ENCODE results near the gene NDST3.

DNA sequence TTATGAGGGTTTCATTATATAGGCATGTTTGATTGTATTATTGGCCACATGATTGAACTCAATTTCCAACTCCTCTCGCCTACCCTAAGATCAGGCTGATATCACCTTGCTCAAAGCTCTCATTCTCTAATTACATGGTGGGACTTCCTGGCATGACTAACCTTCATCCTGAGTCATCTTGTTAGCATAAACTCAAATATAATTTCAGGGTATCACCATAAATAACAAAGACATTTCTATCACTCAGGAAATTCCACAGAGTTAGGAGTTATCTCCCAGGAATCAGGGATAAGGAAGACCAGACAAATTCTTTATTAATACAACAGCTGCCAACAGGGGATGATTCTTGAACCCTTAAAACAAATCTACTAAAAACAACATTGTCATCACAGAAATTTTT lies 90.7 kb downstream of the NDST3 start:
- TF ChIP-seq, protein P1, sequence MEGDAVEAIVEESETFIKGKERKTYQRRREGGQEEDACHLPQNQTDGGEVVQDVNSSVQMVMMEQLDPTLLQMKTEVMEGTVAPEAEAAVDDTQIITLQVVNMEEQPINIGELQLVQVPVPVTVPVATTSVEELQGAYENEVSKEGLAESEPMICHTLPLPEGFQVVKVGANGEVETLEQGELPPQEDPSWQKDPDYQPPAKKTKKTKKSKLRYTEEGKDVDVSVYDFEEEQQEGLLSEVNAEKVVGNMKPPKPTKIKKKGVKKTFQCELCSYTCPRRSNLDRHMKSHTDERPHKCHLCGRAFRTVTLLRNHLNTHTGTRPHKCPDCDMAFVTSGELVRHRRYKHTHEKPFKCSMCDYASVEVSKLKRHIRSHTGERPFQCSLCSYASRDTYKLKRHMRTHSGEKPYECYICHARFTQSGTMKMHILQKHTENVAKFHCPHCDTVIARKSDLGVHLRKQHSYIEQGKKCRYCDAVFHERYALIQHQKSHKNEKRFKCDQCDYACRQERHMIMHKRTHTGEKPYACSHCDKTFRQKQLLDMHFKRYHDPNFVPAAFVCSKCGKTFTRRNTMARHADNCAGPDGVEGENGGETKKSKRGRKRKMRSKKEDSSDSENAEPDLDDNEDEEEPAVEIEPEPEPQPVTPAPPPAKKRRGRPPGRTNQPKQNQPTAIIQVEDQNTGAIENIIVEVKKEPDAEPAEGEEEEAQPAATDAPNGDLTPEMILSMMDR (IDR thresholded peaks at IDR 0.05): no peak
- no peak for TF ChIP-seq POLR2A (IDR thresholded peaks at IDR 0.05)
